KMS-11 (cell line): ENCODE measurements around the gene GRK5.

ENCODE experiments used
- H2AFZ ChIP-seq: fragments of 200-600 bp; sonication (generic); 2 replicates; pipeline ENCODE4 v1.6.1; 2016; ENCODE audit warnings: antibody characterized with exemption, mixed run types, low read depth
- H3K27ac ChIP-seq: fragments of 200-600 bp; sonication (generic); 2 replicates; pipeline ENCODE4 v1.6.1; 2016; ENCODE audit warnings: mild to moderate bottlenecking, mixed run types
- H3K27me3 ChIP-seq: fragments of 200-600 bp; sonication (generic); 2 replicates; pipeline ENCODE4 v1.6.1; 2017; ENCODE audit warnings: mild to moderate bottlenecking, low read depth, mixed run types, moderate library complexity; ENCODE audit not compliant: insufficient read depth
- H3K36me3 ChIP-seq: fragments of 200-600 bp; sonication (generic); 2 replicates; pipeline ENCODE4 v1.6.1; 2017; ENCODE audit warnings: mild to moderate bottlenecking, mixed run types; ENCODE audit not compliant: insufficient read depth
- H3K4me1 ChIP-seq: fragments of 200-600 bp; sonication (generic); 2 replicates; pipeline ENCODE4 v1.6.1; 2016; ENCODE audit warnings: mild to moderate bottlenecking, low read depth, mixed run types; ENCODE audit not compliant: poor library complexity, severe bottlenecking
- H3K4me2 ChIP-seq: fragments of 200-600 bp; sonication (generic); 2 replicates; pipeline ENCODE4 v1.7.0; 2016; ENCODE audit warnings: mild to moderate bottlenecking, mixed run types
- H3K4me3 ChIP-seq: fragments of 200-600 bp; sonication (generic); IDR thresholded peaks from 2 replicates; pipeline ENCODE4 v1.6.1; 2017; ENCODE audit warnings: low read depth, low read length, mixed read lengths; ENCODE audit not compliant: insufficient read depth
- H3K79me2 ChIP-seq: fragments of 200-600 bp; sonication (generic); 2 replicates; pipeline ENCODE4 v1.6.1; 2016; ENCODE audit warnings: low read depth, mixed run types; ENCODE audit not compliant: insufficient read depth
- H3K9ac ChIP-seq: fragments of 200-600 bp; sonication (generic); 2 replicates; pipeline ENCODE4 v1.6.1; 2016; ENCODE audit warnings: mild to moderate bottlenecking, mixed run types
- H4K20me1 ChIP-seq: fragments of 200-600 bp; sonication (generic); 2 replicates; pipeline ENCODE4 v1.6.1; 2016; ENCODE audit warnings: mild to moderate bottlenecking, mixed run types; ENCODE audit not compliant: insufficient read depth
- CTCF ChIP-seq: fragments of 200-600 bp; sonication (generic); conservative IDR thresholded peaks from 2 replicates; pipeline ENCODE4 v1.6.1; 2017; ENCODE audit warnings: low read depth, mild to moderate bottlenecking, antibody characterized with exemption, low read length, moderate library complexity, mixed read lengths

GRK5 gene

GRCh38 chr10:119248681-119249080 lies 41.3 kb downstream of the GRK5 start:
- Histone ChIP-seq H3K4me1 (no peaks in the 10 kb centered on the region), H3K27ac (no peak overlapping the region), H4K20me1 (no peaks in the 10 kb centered on the region), H3K27me3 (no peaks in the 10 kb centered on the region), H3K9ac (no peak overlapping the region), H3K79me2 (no peaks in the 10 kb centered on the region), H3K4me2 (no peak overlapping the region), H2AFZ (no peak overlapping the region), H3K4me3 (no peak overlapping the region), H3K36me3 (no peaks in the 10 kb centered on the region)
- no peak for TF ChIP-seq CTCF

GRCh38 chr10:119250641-119251314 lies 43.4 kb downstream of the GRK5 start:
- no peak overlapping the region for H2AFZ ChIP-seq
- no peak overlapping the region for H3K9ac ChIP-seq
- TF ChIP-seq CTCF = no peak
- H3K79me2 ChIP-seq = no peaks in the 10 kb centered on the region
- no peak overlapping the region for H3K4me3 ChIP-seq
- H3K4me1 ChIP-seq = no peaks in the 10 kb centered on the region
- no peak overlapping the region for H3K27ac ChIP-seq
- H3K27me3 ChIP-seq = no peaks in the 10 kb centered on the region
- no peaks in the 10 kb centered on the region for H4K20me1 ChIP-seq
- no peak overlapping the region for H3K4me2 ChIP-seq
- no peaks in the 10 kb centered on the region for H3K36me3 ChIP-seq

GRCh38 chr10:119251315-119251708 lies 43.9 kb downstream of the GRK5 start:
- no peaks in the 10 kb centered on the region for H3K36me3 ChIP-seq
- no peak overlapping the region for H3K9ac ChIP-seq
- no peaks in the 10 kb centered on the region for H4K20me1 ChIP-seq
- no peak overlapping the region for H3K27ac ChIP-seq
- no peak overlapping the region for H2AFZ ChIP-seq
- no peak overlapping the region for H3K4me2 ChIP-seq
- H3K79me2 ChIP-seq = no peaks in the 10 kb centered on the region
- no peaks in the 10 kb centered on the region for H3K27me3 ChIP-seq
- H3K4me3 ChIP-seq = no peak overlapping the region
- H3K4me1 ChIP-seq = no peaks in the 10 kb centered on the region
- no peak for TF ChIP-seq CTCF

- Histone ChIP-seq H3K27ac (no peak overlapping the region), H3K27me3 (no peaks in the 10 kb centered on the region), H2AFZ (no peak overlapping the region), H4K20me1 (no peaks in the 10 kb centered on the region), H3K79me2 (no peaks in the 10 kb centered on the region), H3K4me2 (no peak overlapping the region), H3K4me1 (no peaks in the 10 kb centered on the region), H3K4me3 (no peak overlapping the region), H3K9ac (no peak overlapping the region), H3K36me3 (no peaks in the 10 kb centered on the region)
- no peak for TF ChIP-seq CTCF
These were observed 44.7 kb downstream of the GRK5 start for GRCh38 chr10:119252051-119252465.
